Coronary artery (tissue), 2 donors: Measurements from ENCODE around the gene OR2F2.

Experiments used
- DNase-seq: peaks from one replicate; pipeline ENCODE4 v3.0.0-alpha.2; 2017; ENCODE audit warnings: low spot score
- H3K27ac ChIP-seq, 2 donors: fragments of 200-600 bp; sonication (generic); one replicate each; pipeline ENCODE4 v1.5.1; 2016 to 2019
- H3K4me3 ChIP-seq: fragments of 200-600 bp; sonication (generic); 2 replicates; pipeline ENCODE4 v1.5.1; 2016; ENCODE audit warnings: mild to moderate bottlenecking, moderate library complexity
- CTCF ChIP-seq: fragments of 200-600 bp; sonication (generic); IDR thresholded peaks from one replicate; pipeline ENCODE4 v1.5.1; 2019; ENCODE audit warnings: antibody characterized with exemption

The OR2F2 gene

GRCh38 chr7:143934526-143935325, at the start of gene OR2F2:
OR2F2 (plus strand) TSS chr7:143935233; CDS start chr7:143935233, 0 bp downstream.
- no peak for DNase-seq
- Histone ChIP-seq H3K4me3 (no peak within 1 kb of the TSS), H3K27ac (no peak within 1 kb of the TSS)
- no peak for TF ChIP-seq CTCF

GRCh38 chr7:143885951-143886350, 49.1 kb upstream of the OR2F2 start:
- TF ChIP-seq CTCF = no peak
- DNase-seq = no peak
- Histone ChIP-seq H3K27ac (no peak overlapping the region), H3K4me3 (no peak overlapping the region)

GRCh38 chr7:143886826-143887477, 48.1 kb upstream of the OR2F2 start:
- H3K27ac ChIP-seq = no peak overlapping the region
- DNase-seq = no peak
- TF ChIP-seq CTCF = no peak
- H3K4me3 ChIP-seq = no peak overlapping the region

GRCh38 chr7:143889068-143889467, 46.0 kb upstream of the OR2F2 start:
- H3K27ac ChIP-seq = no peak overlapping the region
- no peak overlapping the region for H3K4me3 ChIP-seq
- no peak for DNase-seq
- TF ChIP-seq CTCF = no peak

- Histone ChIP-seq H3K4me3 (no peak overlapping the region), H3K27ac (no peak overlapping the region)
- no peak for TF ChIP-seq CTCF
- DNase-seq = no peak
These were observed 44.5 kb upstream of the OR2F2 start for GRCh38 chr7:143890558-143890957.

GRCh38 chr7:143891457-143891856, 43.6 kb upstream of the OR2F2 start:
- no peak overlapping the region for H3K27ac ChIP-seq
- no peak for DNase-seq
- TF ChIP-seq CTCF = no peak
- no peak overlapping the region for H3K4me3 ChIP-seq
